Cerebellar cortex (tissue), 1 donor: ENCODE data around the gene PCDHGA12.
"Not testable (repeated sequence)": the region's sequence is repeated elsewhere in the genome, so short reads cannot be mapped to it uniquely, and the experiment has no call there.

Experiments
- DNase-seq: peaks from one replicate; pipeline ENCODE4 v3.0.0-alpha.2; 2015; ENCODE audit warnings: low spot score

PCDHGA12 gene

DNA sequence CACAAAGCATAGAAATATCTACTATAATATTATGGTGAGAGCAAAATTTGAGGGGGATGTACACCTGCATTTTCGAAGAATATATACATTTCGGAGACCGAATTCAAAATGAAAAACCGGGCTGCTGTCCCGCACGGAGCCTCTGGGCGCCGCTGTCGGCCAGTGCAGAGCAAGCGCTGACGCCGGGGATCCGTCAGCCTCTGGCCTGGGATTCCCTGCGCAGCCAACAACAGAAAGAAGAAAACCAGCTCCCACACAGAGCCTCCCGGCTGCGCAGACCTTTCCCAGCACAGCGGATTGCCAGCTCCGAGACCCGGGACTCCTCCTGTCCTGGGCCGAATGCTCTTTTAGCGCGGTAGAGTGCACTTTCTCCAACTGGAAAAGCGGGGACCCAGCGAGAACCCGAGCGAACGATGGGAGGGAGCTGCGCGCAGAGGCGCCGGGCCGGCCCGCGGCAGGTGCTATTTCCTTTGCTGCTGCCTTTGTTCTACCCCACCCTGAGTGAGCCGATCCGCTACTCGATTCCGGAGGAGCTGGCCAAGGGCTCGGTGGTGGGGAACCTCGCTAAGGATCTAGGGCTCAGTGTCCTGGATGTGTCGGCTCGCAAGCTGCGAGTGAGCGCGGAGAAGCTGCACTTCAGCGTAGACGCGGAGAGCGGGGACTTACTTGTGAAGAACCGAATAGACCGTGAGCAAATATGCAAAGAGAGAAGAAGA, 22.4 kb upstream of the PCDHGA12 start, which contains the start of gene PCDHGB6:
TSS of gene PCDHGB6 (plus strand) at position 232 of the 716 bp plus-strand sequence. CDS start at position 414, 182 bp downstream.
- DNase-seq: not testable (repeated sequence)

DNA sequence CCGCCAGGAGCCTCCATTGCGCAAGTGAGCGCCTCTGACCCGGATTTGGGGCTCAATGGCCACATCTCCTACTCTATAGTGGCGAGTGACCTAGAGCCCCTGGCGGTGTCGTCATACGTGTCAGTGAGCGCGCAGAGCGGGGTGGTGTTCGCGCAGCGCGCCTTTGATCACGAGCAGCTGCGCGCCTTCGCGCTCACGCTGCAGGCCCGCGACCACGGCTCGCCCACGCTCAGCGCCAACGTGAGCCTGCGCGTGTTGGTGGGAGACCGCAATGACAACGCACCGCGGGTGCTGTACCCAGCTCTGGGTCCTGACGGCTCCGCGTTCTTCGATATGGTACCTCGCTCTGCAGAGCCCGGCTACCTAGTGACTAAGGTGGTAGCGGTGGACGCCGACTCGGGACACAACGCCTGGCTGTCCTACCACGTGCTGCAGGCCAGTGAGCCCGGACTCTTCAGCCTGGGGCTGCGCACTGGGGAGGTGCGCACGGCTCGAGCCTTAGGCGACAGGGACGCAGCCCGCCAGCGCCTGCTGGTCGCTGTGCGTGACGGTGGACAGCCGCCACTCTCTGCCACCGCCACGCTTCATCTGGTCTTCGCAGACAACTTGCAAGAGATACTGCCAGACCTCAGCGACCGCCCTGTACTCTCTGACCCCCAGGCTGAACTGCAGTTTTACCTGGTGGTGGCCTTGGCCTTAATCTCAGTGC, 20.6 kb upstream of the PCDHGA12 start:
- no peak for DNase-seq

DNA sequence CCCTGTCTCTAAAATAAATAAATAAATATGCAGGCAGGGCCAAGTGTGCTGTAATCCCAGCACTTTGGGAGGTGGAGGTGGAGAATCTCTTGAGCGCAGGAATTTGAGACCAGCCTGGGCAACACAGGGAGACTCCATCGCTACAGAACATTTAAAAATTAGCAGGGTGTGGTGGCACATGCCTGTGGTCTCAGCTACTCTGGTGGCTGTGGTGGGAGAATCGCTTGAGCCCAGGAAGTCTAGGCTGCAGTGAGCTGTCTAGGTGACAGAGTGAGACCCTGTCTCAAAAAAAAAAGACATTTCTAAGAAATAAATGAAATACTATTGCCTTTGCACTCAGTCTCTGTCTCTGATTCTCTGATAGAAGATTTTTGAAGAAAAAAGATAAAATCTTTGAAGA, 18.7 kb upstream of the PCDHGA12 start:
- no peak for DNase-seq

DNA sequence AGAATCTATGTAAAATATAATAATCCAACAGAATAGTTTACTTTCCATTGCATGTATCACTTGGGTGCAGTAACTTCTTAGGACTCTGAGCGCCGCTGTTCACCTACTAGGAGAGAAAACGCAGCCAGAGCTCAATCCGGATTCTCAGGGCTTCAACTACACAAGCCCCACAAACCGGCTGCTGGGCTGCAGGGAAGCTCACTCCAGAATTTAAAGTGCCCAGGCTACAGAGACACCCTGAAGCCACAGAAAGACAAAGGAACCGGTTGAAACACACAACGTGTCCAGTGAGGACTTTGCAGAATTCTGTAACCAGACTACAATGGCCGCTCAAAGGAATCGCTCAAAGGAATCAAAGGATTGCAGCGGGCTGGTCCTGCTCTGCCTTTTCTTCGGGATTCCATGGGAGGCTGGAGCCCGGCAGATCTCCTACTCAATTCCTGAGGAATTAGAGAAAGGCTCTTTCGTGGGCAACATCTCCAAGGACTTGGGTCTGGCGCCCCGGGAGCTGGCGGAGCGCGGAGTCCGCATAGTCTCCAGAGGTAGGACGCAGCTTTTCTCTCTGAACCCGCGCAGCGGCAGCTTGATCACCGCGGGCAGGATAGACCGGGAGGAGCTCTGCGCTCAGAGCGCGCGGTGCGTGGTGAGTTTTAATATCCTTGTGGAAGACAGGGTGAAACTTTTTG, 17.3 kb upstream of the PCDHGA12 start, which contains the start of gene PCDHGA10:
TSS of gene PCDHGA10 (plus strand) at position 134 of the 686 bp plus-strand sequence. CDS start at position 323, 189 bp downstream.
- DNase-seq: peak; percentile 45

DNA sequence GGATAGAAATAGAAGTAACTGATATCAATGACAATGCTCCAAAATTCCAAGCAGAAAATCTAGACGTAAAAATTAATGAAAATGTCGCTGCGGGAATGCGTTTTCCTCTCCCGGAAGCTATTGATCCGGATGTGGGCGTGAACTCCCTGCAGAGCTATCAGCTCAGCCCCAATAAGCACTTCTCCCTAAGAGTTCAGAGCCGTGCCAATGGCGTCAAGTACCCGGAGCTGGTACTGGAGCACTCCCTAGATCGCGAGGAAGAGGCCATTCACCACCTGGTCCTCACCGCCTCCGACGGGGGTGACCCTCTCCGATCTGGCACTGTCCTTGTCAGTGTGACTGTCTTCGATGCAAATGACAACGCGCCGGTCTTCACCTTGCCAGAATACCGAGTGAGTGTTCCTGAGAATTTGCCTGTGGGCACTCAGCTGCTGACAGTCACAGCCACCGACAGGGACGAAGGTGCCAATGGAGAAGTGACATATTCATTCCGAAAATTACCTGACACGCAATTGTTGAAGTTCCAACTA, 16.7 kb upstream of the PCDHGA12 start:
- DNase-seq: no peak

DNA sequence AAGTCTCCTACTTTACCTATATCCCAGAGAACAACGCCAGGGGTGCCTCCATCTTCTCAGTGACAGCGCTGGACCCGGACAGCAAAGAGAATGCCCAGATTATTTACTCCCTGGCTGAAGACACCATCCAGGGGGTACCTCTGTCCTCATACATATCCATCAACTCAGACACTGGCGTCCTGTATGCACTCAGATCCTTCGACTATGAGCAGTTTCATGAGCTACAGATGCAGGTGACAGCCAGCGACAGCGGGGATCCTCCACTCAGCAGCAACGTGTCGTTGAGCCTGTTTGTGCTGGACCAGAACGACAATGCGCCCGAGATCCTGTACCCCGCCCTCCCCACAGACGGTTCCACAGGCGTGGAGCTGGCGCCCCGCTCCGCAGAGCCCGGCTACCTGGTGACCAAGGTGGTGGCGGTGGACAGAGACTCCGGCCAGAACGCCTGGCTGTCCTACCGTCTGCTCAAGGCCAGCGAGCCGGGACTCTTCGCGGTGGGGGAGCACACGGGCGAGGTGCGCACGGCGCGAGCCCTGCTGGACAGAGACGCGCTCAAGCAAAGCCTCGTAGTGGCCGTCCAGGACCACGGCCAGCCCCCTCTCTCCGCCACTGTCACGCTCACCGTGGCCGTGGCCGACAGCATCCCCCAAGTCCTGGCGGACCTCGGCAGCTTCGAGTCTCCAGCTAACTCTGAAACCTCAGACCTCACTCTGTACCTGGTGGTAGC, 15.6 kb upstream of the PCDHGA12 start:
- not testable (repeated sequence) for DNase-seq

DNA sequence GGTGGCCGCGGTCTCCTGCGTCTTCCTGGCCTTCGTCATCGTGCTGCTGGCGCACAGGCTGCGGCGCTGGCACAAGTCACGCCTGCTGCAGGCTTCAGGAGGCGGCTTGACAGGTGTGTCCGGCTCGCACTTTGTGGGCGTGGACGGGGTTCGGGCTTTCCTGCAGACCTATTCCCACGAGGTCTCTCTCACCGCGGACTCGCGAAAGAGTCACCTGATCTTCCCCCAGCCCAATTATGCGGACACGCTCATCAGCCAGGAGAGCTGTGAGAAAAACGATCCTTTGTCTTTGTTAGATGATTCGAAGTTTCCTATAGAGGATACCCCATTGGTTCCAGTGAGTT, 15.1 kb upstream of the PCDHGA12 start:
- not testable (repeated sequence) for DNase-seq

DNA sequence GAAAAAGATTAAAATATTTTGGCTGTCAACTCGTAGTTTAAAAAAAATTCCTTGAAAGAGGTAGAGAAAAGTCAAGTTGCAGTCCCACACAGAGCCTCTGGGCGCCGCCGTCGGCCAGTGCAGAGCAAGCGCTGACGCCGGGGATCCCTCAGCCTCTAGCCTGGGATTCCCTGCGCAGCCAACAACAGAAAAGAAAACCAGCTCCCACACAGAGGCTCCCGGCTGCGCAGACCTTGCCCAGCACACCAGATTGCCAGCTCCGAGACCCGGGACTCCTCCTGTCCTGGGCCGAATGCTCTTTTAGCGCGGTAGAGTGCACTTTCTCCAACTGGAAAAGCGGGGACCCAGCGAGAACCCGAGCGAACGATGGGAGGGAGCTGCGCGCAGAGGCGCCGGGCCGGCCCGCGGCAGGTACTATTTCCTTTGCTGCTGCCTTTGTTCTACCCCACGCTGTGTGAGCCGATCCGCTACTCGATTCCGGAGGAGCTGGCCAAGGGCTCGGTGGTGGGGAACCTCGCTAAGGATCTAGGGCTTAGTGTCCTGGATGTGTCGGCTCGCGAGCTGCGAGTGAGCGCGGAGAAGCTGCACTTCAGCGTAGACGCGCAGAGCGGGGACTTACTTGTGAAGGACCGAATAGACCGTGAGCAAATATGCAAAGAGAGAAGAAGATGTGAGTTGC, 12.7 kb upstream of the PCDHGA12 start, which contains the start of gene PCDHGB7:
TSS of gene PCDHGB7 (plus strand) at position 184 of the 679 bp plus-strand sequence. CDS start at position 367, 183 bp downstream.
- DNase-seq: peak; percentile 73

DNA sequence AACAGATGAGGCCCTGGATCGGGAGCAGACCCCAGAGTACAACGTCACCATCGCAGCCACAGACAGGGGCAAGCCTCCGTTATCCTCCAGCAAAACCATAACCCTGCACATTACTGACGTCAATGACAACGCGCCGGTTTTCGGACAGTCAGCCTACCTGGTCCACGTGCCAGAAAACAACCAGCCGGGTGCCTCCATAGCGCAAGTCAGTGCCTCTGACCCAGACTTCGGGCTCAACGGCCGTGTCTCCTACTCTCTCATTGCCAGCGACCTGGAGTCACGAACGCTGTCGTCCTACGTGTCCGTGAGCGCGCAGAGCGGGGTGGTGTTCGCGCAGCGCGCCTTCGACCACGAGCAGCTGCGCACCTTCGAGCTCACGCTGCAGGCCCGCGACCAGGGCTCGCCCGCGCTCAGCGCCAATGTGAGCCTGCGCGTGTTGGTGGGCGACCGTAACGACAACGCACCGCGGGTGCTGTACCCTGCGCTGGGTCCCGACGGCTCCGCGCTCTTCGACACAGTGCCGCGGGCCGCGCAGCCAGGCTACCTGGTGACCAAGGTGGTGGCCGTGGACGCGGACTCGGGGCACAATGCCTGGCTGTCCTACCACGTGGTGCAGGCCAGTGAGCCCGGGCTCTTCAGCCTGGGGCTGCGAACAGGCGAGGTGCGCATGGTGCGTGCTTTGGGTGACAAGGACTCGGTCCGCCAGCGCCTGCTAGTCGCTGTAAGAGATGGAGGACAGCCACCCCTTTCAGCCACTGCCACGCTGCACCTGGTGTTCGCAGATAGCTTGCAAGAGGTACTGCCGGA, 11.0 kb upstream of the PCDHGA12 start:
- no peak for DNase-seq

DNA sequence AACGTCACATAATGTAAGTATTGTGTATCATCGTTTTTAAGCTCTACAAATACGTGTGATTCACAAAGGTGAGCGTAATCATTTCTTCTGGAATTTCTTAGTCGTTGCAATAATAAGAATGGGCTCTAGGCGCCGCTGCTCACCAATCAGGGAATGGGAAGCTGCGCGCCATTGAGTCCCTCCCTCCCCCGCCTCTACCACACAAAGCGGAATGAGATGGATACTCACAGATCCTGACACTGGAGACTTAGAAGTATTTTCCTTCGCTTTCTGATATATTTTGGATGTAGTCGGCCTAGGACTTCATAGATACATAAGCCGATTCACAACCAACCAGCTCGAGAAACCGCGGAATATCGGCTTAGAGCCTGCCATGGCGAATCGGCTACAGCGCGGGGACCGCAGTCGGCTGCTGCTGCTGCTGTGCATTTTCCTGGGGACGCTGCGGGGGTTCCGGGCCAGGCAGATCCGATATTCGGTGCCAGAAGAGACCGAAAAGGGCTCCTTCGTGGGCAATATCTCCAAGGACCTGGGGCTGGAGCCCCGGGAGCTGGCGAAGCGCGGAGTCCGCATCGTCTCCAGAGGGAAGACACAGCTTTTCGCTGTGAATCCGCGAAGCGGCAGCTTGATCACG, 9.3 kb upstream of the PCDHGA12 start, which contains the start of gene PCDHGA11:
TSS of gene PCDHGA11 (plus strand) at position 197 of the 634 bp plus-strand sequence. CDS start at position 374, 177 bp downstream.
- no peak for DNase-seq

DNA sequence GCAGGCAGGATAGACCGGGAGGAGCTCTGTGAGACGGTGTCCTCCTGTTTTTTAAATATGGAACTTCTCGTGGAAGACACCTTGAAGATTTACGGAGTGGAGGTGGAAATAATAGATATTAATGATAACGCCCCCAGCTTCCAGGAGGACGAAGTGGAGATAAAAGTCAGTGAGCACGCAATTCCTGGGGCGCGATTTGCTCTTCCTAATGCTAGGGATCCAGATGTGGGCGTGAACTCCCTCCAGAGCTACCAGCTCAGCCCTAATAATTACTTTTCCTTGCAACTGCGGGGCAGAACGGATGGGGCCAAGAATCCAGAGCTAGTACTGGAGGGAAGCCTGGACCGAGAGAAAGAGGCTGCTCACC, 8.8 kb upstream of the PCDHGA12 start:
- no peak for DNase-seq

DNA sequence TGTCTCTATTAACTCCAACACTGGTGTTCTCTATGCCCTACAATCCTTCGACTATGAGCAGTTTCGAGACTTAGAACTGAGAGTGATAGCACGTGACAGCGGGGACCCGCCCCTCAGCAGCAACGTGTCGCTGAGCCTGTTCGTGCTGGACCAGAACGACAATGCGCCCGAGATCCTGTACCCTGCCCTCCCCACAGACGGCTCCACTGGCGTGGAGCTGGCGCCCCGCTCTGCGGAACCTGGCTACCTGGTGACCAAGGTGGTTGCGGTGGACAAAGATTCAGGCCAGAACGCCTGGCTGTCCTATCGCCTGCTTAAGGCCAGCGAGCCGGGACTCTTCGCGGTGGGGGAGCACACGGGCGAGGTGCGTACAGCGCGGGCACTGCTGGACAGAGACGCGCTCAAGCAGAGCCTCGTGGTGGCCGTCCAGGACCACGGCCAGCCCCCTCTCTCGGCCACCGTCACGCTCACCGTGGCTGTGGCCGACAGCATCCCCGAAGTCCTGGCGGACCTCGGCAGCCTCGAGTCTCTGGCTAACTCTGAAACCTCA, 7.5 kb upstream of the PCDHGA12 start:
- no peak for DNase-seq

DNA sequence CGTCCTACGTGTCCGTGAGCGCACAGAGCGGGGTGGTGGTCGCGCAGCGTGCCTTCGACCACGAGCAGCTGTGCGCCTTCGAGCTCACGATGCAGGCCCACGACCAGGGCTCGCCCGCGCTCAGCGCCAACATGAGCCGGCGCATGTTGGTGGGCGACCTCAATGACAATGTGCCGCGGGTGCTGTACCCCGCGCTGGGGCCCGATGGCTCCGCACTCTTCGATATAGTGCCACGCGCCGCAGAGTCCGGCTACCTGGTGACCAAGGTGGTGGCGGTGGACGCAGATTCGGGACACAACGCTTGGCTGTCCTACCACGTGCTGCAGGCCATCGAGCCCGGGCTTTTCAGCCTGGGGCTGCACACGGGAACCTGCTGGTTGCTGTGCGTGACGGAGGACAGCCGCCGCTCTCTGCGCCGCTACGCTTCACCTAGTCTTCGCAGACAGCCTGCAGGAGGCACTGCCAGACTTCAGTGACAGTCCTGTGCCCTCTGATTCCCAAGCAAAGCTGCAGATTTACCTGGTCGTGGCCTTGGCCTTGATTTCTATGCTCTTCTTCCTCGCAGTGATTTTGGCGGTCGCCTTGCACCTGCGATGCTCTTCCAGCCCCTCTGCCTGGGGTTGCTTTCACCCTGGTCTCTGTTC, 2.4 kb upstream of the PCDHGA12 start:
- no peak for DNase-seq

DNA sequence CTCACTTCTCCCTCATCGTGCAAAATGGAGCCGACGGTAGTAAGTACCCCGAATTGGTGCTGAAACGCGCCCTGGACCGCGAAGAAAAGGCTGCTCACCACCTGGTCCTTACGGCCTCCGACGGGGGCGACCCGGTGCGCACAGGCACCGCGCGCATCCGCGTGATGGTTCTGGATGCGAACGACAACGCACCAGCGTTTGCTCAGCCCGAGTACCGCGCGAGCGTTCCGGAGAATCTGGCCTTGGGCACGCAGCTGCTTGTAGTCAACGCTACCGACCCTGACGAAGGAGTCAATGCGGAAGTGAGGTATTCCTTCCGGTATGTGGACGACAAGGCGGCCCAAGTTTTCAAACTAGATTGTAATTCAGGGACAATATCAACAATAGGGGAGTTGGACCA, 979 bp downstream of the PCDHGA12 start:
- DNase-seq: no peak

DNA sequence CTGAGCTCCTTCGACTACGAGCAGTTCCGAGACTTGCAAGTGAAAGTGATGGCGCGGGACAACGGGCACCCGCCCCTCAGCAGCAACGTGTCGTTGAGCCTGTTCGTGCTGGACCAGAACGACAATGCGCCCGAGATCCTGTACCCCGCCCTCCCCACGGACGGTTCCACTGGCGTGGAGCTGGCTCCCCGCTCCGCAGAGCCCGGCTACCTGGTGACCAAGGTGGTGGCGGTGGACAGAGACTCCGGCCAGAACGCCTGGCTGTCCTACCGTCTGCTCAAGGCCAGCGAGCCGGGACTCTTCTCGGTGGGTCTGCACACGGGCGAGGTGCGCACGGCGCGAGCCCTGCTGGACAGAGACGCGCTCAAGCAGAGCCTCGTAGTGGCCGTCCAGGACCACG, 2.0 kb downstream of the PCDHGA12 start:
- DNase-seq: not testable (repeated sequence)

DNA sequence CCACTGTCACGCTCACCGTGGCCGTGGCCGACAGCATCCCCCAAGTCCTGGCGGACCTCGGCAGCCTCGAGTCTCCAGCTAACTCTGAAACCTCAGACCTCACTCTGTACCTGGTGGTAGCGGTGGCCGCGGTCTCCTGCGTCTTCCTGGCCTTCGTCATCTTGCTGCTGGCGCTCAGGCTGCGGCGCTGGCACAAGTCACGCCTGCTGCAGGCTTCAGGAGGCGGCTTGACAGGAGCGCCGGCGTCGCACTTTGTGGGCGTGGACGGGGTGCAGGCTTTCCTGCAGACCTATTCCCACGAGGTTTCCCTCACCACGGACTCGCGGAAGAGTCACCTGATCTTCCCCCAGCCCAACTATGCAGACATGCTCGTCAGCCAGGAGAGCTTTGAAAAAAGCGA, 2.4 kb downstream of the PCDHGA12 start:
- DNase-seq: not testable (repeated sequence)

DNA sequence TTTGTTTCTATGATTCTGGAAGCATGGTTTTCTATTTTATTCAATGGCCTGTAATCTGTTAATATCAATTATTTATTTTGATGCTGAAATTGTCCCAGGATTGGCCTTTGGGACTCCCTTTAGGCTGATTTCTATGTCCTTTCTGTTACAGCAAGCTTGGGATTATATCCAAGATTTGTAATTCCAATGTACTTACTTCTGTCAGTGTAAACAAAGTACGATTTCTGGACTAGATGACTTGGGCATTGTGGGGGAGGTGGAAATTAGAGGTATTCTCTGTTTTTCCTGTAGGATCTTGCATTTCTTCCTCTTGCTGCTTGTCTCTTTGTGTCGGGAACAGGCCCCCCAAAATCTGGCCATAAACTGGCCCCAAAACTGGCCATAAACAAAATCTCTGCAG, 3.7 kb downstream of the PCDHGA12 start:
- no peak for DNase-seq

DNA sequence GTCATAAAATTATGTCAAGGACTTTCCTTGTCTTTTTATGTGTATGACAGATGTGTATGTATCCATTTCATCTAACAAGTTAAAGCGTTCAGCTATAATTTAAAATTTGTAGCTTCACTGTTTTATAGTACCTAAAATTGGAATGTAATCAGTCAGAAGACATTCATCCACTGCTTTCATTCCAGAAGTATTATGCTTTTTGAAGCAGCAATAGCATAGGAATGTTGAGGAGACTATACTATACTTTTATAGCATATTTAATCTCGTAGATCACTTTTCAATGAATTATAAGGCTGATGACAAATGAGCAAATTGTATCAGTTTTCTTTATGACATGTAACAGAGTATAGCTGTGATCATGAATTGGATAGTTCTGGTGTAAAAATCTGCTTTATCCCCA, 6.9 kb downstream of the PCDHGA12 start:
- no peak for DNase-seq
